WTC11 (cell line): ENCODE measurements around the gene PDLIM1. TPM values are rescaled to one million over a fixed set of nuclear protein-coding genes. Genes with fewer than 3 reads are reported as not detected.

Experiments used
- ATAC-seq: fragments of 200-7000 bp; cut with Tn5 transposase; 2 replicates; pipeline ENCODE4 v1.10.0; 2021; ENCODE audit warnings: mild to moderate bottlenecking, moderate library complexity
- CTCF ChIA-PET: fragments of 300-600 bp; sonication (Branson Sonifier 250); formaldehyde crosslinking; loops from one replicate; lab custom pipeline; 2021; ENCODE audit warnings: antibody characterized with exemption; lab: Charles Lee
- POLR2A ChIA-PET: fragments of 350-600 bp; sonication (Branson Sonifier 250); formaldehyde crosslinking; loops from one replicate; lab custom pipeline; 2021; ENCODE audit warnings: antibody characterized with exemption; lab: Charles Lee
- DNase-seq: peaks from one replicate; pipeline ENCODE4 v3.0.0; 2021; ENCODE audit warnings: low spot score
- H3K27ac Mint-ChIP-seq: 2 replicates; pipeline ENCODE4 v1.8.0; 2021; ENCODE audit warnings: mixed read lengths
- H3K27me3 Mint-ChIP-seq: 2 replicates; pipeline ENCODE4 v1.8.0; 2021; ENCODE audit warnings: low read depth, mild to moderate bottlenecking, moderate library complexity, mixed read lengths
- H3K36me3 Mint-ChIP-seq: 2 replicates; pipeline ENCODE4 v1.8.0; 2021; ENCODE audit warnings: mixed read lengths
- H3K4me1 Mint-ChIP-seq: 2 replicates; pipeline ENCODE4 v1.8.0; 2022; ENCODE audit warnings: mixed read lengths
- H3K4me3 Mint-ChIP-seq: 2 replicates; pipeline ENCODE4 v1.8.0; 2021; ENCODE audit warnings: mild to moderate bottlenecking, moderate library complexity, mixed read lengths
- H3K9me3 Mint-ChIP-seq: 2 replicates; pipeline ENCODE4 v1.8.0; 2021; ENCODE audit warnings: mixed read lengths
- ETV6 ChIP-seq: sonication (generic); formaldehyde crosslinking; IDR thresholded peaks from 2 replicates; pipeline ENCODE4 v1.8.1; 2022; ENCODE audit warnings: mild to moderate bottlenecking, missing genetic modification reagents
- JAZF1 ChIP-seq: fragments of 250-450 bp; sonication (Bioruptor Pico); IDR thresholded peaks from 2 replicates; pipeline ENCODE4 v1.9.0; 2021; ENCODE audit warnings: moderate library complexity, mild to moderate bottlenecking, inconsistent platforms
- KAT7 ChIP-seq: sonication (generic); formaldehyde crosslinking; IDR thresholded peaks from 2 replicates; pipeline ENCODE4 v1.8.1; 2023; ENCODE audit warnings: missing genetic modification reagents, mild to moderate bottlenecking, borderline replicate concordance
- TEAD4 ChIP-seq: sonication (generic); formaldehyde crosslinking; IDR thresholded peaks from 2 replicates; pipeline ENCODE4 v1.8.0; 2022; ENCODE audit warnings: mild to moderate bottlenecking, missing genetic modification reagents
- USF1 ChIP-seq: sonication (generic); formaldehyde crosslinking; IDR thresholded peaks from 2 replicates; pipeline ENCODE4 v1.8.0; 2022; ENCODE audit warnings: mild to moderate bottlenecking, missing genetic modification reagents
- ZBTB43 ChIP-seq: sonication (generic); formaldehyde crosslinking; IDR thresholded peaks from 2 replicates; pipeline ENCODE4 v1.8.1; 2023; ENCODE audit warnings: mild to moderate bottlenecking, missing genetic modification reagents
- ZNF138 ChIP-seq: sonication (generic); formaldehyde crosslinking; conservative IDR thresholded peaks from 2 replicates; pipeline ENCODE4 v1.8.1; 2022; ENCODE audit warnings: mild to moderate bottlenecking, moderate library complexity, missing genetic modification reagents
- total RNA-seq: library from RNA; stranded (reverse); gene quantifications from 3 replicates; pipeline ENCODE4 v1.2.3, GENCODE V29; 2021
- TF ChIP-seq, protein P1 (sequence below): sonication (generic); formaldehyde crosslinking; IDR thresholded peaks from 2 replicates; pipeline ENCODE4 v1.8.0; 2023; ENCODE audit warnings: missing genetic modification reagents, mild to moderate bottlenecking, borderline replicate concordance
- TF ChIP-seq, protein P2 (sequence below): sonication (generic); formaldehyde crosslinking; IDR thresholded peaks from 2 replicates; pipeline ENCODE4 v1.8.0; 2022; ENCODE audit warnings: missing genetic modification reagents
- TF ChIP-seq, protein P3 (sequence below): fragments of 250-450 bp; sonication (Bioruptor Pico); IDR thresholded peaks from 2 replicates; pipeline ENCODE4 v1.9.0; 2021; ENCODE audit warnings: mild to moderate bottlenecking
- TF ChIP-seq, protein P4 (sequence below): sonication (generic); formaldehyde crosslinking; IDR thresholded peaks from 2 replicates; pipeline ENCODE4 v1.8.0; 2022; ENCODE audit warnings: mild to moderate bottlenecking, missing genetic modification reagents

PDLIM1 gene
- total RNA-seq, 1 experiment from 2014 or later: 223 TPM

- no peak overlapping the region for H3K4me3 Mint-ChIP-seq
- peaks cover 67% of the 10 kb centered on the region for H3K36me3 Mint-ChIP-seq
- ATAC-seq: peak; percentile 12; the same call in 1 of the 2 replicates
- TF ChIP-seq KAT7 (CRISPR knock-in tag) (no peak), JAZF1 (no peak), ZNF138 (CRISPR knock-in tag) (0 out of 2 replicates have a peak, but pooled peaks have one; percentile 41)
- TF ChIP-seq, protein P1, sequence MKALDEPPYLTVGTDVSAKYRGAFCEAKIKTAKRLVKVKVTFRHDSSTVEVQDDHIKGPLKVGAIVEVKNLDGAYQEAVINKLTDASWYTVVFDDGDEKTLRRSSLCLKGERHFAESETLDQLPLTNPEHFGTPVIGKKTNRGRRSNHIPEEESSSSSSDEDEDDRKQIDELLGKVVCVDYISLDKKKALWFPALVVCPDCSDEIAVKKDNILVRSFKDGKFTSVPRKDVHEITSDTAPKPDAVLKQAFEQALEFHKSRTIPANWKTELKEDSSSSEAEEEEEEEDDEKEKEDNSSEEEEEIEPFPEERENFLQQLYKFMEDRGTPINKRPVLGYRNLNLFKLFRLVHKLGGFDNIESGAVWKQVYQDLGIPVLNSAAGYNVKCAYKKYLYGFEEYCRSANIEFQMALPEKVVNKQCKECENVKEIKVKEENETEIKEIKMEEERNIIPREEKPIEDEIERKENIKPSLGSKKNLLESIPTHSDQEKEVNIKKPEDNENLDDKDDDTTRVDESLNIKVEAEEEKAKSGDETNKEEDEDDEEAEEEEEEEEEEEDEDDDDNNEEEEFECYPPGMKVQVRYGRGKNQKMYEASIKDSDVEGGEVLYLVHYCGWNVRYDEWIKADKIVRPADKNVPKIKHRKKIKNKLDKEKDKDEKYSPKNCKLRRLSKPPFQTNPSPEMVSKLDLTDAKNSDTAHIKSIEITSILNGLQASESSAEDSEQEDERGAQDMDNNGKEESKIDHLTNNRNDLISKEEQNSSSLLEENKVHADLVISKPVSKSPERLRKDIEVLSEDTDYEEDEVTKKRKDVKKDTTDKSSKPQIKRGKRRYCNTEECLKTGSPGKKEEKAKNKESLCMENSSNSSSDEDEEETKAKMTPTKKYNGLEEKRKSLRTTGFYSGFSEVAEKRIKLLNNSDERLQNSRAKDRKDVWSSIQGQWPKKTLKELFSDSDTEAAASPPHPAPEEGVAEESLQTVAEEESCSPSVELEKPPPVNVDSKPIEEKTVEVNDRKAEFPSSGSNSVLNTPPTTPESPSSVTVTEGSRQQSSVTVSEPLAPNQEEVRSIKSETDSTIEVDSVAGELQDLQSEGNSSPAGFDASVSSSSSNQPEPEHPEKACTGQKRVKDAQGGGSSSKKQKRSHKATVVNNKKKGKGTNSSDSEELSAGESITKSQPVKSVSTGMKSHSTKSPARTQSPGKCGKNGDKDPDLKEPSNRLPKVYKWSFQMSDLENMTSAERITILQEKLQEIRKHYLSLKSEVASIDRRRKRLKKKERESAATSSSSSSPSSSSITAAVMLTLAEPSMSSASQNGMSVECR (CRISPR knock-in tag): no peak
- TF ChIP-seq, protein P2, sequence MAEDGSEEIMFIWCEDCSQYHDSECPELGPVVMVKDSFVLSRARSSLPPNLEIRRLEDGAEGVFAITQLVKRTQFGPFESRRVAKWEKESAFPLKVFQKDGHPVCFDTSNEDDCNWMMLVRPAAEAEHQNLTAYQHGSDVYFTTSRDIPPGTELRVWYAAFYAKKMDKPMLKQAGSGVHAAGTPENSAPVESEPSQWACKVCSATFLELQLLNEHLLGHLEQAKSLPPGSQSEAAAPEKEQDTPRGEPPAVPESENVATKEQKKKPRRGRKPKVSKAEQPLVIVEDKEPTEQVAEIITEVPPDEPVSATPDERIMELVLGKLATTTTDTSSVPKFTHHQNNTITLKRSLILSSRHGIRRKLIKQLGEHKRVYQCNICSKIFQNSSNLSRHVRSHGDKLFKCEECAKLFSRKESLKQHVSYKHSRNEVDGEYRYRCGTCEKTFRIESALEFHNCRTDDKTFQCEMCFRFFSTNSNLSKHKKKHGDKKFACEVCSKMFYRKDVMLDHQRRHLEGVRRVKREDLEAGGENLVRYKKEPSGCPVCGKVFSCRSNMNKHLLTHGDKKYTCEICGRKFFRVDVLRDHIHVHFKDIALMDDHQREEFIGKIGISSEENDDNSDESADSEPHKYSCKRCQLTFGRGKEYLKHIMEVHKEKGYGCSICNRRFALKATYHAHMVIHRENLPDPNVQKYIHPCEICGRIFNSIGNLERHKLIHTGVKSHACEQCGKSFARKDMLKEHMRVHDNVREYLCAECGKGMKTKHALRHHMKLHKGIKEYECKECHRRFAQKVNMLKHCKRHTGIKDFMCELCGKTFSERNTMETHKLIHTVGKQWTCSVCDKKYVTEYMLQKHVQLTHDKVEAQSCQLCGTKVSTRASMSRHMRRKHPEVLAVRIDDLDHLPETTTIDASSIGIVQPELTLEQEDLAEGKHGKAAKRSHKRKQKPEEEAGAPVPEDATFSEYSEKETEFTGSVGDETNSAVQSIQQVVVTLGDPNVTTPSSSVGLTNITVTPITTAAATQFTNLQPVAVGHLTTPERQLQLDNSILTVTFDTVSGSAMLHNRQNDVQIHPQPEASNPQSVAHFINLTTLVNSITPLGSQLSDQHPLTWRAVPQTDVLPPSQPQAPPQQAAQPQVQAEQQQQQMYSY (CRISPR knock-in tag): no peak
- no peaks in the 10 kb centered on the region for H3K27me3 Mint-ChIP-seq
- no peak for DNase-seq
- H3K27ac Mint-ChIP-seq: peak overlapping the region; percentile 98
- CTCF ChIA-PET: interaction anchor here (0.7 to 1.2 kb wide), 2 partner anchors 40 to 52 kb away, joined by 3 read pairs; no protein-coding TSS in a partner anchor
- peaks cover 18% of the 10 kb centered on the region for H3K9me3 Mint-ChIP-seq
- peaks cover 43% of the 10 kb centered on the region for H3K4me1 Mint-ChIP-seq
- POLR2A ChIA-PET: interaction anchor here (0.6 kb wide), 1 partner anchor 239 kb away, joined by 3 read pairs; no protein-coding TSS in a partner anchor
Measured at GRCh38 chr10:95236068-95236903, 54.5 kb downstream of the PDLIM1 start.

GRCh38 chr10:95235676-95236067 lies 55.1 kb downstream of the PDLIM1 start:
- POLR2A ChIA-PET: interaction anchor here (0.6 kb wide), 1 partner anchor 238 kb away, joined by 3 read pairs; no protein-coding TSS in a partner anchor
- TF ChIP-seq, protein P3, sequence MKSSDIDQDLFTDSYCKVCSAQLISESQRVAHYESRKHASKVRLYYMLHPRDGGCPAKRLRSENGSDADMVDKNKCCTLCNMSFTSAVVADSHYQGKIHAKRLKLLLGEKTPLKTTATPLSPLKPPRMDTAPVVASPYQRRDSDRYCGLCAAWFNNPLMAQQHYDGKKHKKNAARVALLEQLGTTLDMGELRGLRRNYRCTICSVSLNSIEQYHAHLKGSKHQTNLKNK (CRISPR knock-in tag): no peak
- TF ChIP-seq, protein P2 (CRISPR knock-in tag): no peak
- no peak for TF ChIP-seq TEAD4 (CRISPR knock-in tag)
- TF ChIP-seq ETV6 (CRISPR knock-in tag): no peak
- no peak for TF ChIP-seq ZBTB43
- TF ChIP-seq USF1 (CRISPR knock-in tag): no peak
- TF ChIP-seq, protein P4, sequence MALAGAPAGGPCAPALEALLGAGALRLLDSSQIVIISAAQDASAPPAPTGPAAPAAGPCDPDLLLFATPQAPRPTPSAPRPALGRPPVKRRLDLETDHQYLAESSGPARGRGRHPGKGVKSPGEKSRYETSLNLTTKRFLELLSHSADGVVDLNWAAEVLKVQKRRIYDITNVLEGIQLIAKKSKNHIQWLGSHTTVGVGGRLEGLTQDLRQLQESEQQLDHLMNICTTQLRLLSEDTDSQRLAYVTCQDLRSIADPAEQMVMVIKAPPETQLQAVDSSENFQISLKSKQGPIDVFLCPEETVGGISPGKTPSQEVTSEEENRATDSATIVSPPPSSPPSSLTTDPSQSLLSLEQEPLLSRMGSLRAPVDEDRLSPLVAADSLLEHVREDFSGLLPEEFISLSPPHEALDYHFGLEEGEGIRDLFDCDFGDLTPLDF (CRISPR knock-in tag): no peak

More at GRCh38 chr10:95235676-95236067, 55.1 kb downstream of the PDLIM1 start:
- ATAC-seq (no peak), DNase-seq (no peak)
- peaks cover 18% of the 10 kb centered on the region for H3K9me3 Mint-ChIP-seq
- no peak overlapping the region for H3K4me3 Mint-ChIP-seq
- peaks cover 61% of the 10 kb centered on the region for H3K36me3 Mint-ChIP-seq
- peak overlapping the region; percentile 98 for H3K27ac Mint-ChIP-seq
- no peaks in the 10 kb centered on the region for H3K27me3 Mint-ChIP-seq
- H3K4me1 Mint-ChIP-seq: peaks cover 49% of the 10 kb centered on the region
- CTCF ChIA-PET: interaction anchor here (1.1 kb wide), 1 partner anchor 139 kb away, joined by 6 read pairs; no protein-coding TSS in a partner anchor
